ENCODE measurements around the gene KREMEN1.

KREMEN1 gene

GRCh38 chr22:29208879-29209623 lies 136.2 kb downstream of the KREMEN1 start:
- DNase-seq = peak; percentile 5

- DNase-seq = no peak
These were observed 136.7 kb downstream of the KREMEN1 start for GRCh38 chr22:29209624-29209929.

- DNase-seq = no peak
These were observed 138.2 kb downstream of the KREMEN1 start for GRCh38 chr22:29211066-29211465.

- no peak for DNase-seq
These were observed 138.6 kb downstream of the KREMEN1 start for GRCh38 chr22:29211466-29211865.

GRCh38 chr22:29212743-29213142 lies 139.9 kb downstream of the KREMEN1 start:
- DNase-seq = no peak

- no peak for DNase-seq
These were observed 140.7 kb downstream of the KREMEN1 start for GRCh38 chr22:29213493-29213892.

- DNase-seq = no peak
These were observed 141.4 kb downstream of the KREMEN1 start for GRCh38 chr22:29214232-29214631.

- no peak for DNase-seq
These were observed 142.4 kb downstream of the KREMEN1 start for GRCh38 chr22:29215012-29215860.

GRCh38 chr22:29216011-29216872 lies 143.4 kb downstream of the KREMEN1 start:
- DNase-seq = no peak

- peak; percentile 2 for DNase-seq
These were observed 144.2 kb downstream of the KREMEN1 start for GRCh38 chr22:29216873-29217666.
